Panc1 (cell line): ENCODE results near the gene MICAL2. TPM values are rescaled to one million over a fixed set of nuclear protein-coding genes. Genes with fewer than 3 reads are reported as not detected.

ENCODE experiments used
- ATAC-seq: fragments of 200-7000 bp; cut with Tn5 transposase; 2 replicates; pipeline ENCODE4 v1.9.1; 2020; ENCODE audit warnings: mild to moderate bottlenecking, moderate library complexity
- BruUV-seq: library from RNA; stranded (reverse); fragments of 400-500 nt; replicated peaks from 2 replicates; lab custom pipeline; 2021; lab: Mats Ljungman, UMichigan
- CTCF ChIA-PET: fragments of 300-600 bp; sonication (Branson Sonifier 250); formaldehyde crosslinking; loops from one replicate; lab custom pipeline; 2022; ENCODE audit warnings: antibody characterized with exemption; lab: Charles Lee
- POLR2A ChIA-PET: fragments of 300-600 bp; sonication (Branson Sonifier 250); formaldehyde crosslinking; loops from one replicate; lab custom pipeline; 2022; ENCODE audit warnings: antibody characterized with exemption; lab: Charles Lee
- DNase-seq: peaks from one replicate; pipeline ENCODE4 v3.0.0-alpha.2; 2010; ENCODE audit warnings: low read depth, low spot score
- H3K27ac ChIP-seq: 2 replicates; pipeline ENCODE4 v1.5.1; 2011; ENCODE audit warnings: mild to moderate bottlenecking, low read length, inconsistent platforms
- H3K27me3 ChIP-seq: fragments of 200-500 bp; sonication (Bioruptor generic); 2 replicates; pipeline ENCODE4 v1.6.0; 2014; ENCODE audit warnings: low read length, inconsistent platforms; ENCODE audit not compliant: control insufficient read depth, insufficient read depth
- H3K36me3 ChIP-seq: fragments of 200-500 bp; sonication (Bioruptor generic); 2 replicates; pipeline ENCODE4 v1.5.1; 2014; ENCODE audit warnings: inconsistent platforms, mild to moderate bottlenecking, low read length, moderate library complexity; ENCODE audit not compliant: control insufficient read depth, insufficient read depth
- H3K4me1 ChIP-seq: 2 replicates; pipeline ENCODE4 v1.5.1; 2011; ENCODE audit warnings: inconsistent platforms, mild to moderate bottlenecking, low read length, moderate library complexity; ENCODE audit not compliant: control insufficient read depth, insufficient read depth
- H3K4me3 ChIP-seq, 2 experiments: 2 replicates each; pipeline ENCODE4 v1.5.1; 2011 to 2012; ENCODE audit warnings: low read depth in 2 of 2, low read length in 2 of 2, mild to moderate bottlenecking in 2 of 2, inconsistent platforms in 1 of 2, moderate library complexity in 1 of 2
- H3K9me3 ChIP-seq: fragments of 200-500 bp; sonication (Bioruptor generic); 2 replicates; pipeline ENCODE4 v1.5.1; 2014; ENCODE audit warnings: low read depth, mild to moderate bottlenecking, inconsistent platforms, low read length, moderate library complexity; ENCODE audit not compliant: control insufficient read depth, insufficient read depth
- CTCF ChIP-seq: fragments of 450-650 bp; IDR thresholded peaks from 2 replicates; pipeline ENCODE4 v1.5.1; 2017; ENCODE audit warnings: mild to moderate bottlenecking
- POLR2AphosphoS5 ChIP-seq: IDR thresholded peaks from 2 replicates; pipeline ENCODE4 v1.6.1; 2012; ENCODE audit warnings: mild to moderate bottlenecking, low read depth, low read length, moderate library complexity
- REST ChIP-seq, 2 experiments: IDR thresholded peaks; 2 replicates each; pipeline ENCODE4 v1.6.1; 2011 to 2012; ENCODE audit warnings: low read depth in 2 of 2, control low read depth in 1 of 2, low read length in 1 of 2, mild to moderate bottlenecking in 1 of 2, moderate library complexity in 1 of 2; ENCODE audit not compliant: insufficient read depth in 1 of 2
- SIN3A ChIP-seq: IDR thresholded peaks from 2 replicates; pipeline ENCODE4 v1.6.1; 2012; ENCODE audit warnings: low read depth, mild to moderate bottlenecking, low read length, moderate library complexity, borderline replicate concordance; ENCODE audit not compliant: insufficient read depth
- TCF7L2 ChIP-seq: IDR thresholded peaks from 2 replicates; pipeline ENCODE4 v1.6.1; 2011; ENCODE audit warnings: mild to moderate bottlenecking, low read depth, low read length, inconsistent platforms
- in situ Hi-C: cut with HindIII; loops from 2 replicates; pipeline ENCODE4 v1.10.0; 2016; ENCODE audit warnings: low sequenced_read_pairs, low pct_unique_long_range_greater_than_20kb
- intact Hi-C: fragments of 100-400 bp; cut with micrococcal nuclease; formaldehyde crosslinking; loops from one replicate; pipeline ENCODE4 v1.10.0; 2022; ENCODE audit not compliant: unreplicated experiment
- total RNA-seq: library from RNA; stranded (reverse); gene quantifications from one replicate; pipeline ENCODE4 v1.2.1, GENCODE V29; 2021; ENCODE audit not compliant: unreplicated experiment

MICAL2 gene
- total RNA-seq, 1 experiment from 2014 or later: 199 TPM

- no TSS peak for BruUV-seq
- no peak overlapping the region for H3K4me3 ChIP-seq
- in situ Hi-C loops (no loop called here), intact Hi-C loops (loop anchor here (1.0 to 5.0 kb wide), 2 partner anchors 235 to 485 kb away; no protein-coding TSS in a partner anchor)
- ChIA-PET CTCF (interaction anchor here (0.6 to 1.2 kb wide), 12 partner anchors 15 to 390 kb away, joined by 3 to 12 read pairs (median 3); no protein-coding TSS in a partner anchor), POLR2A (interaction anchor here (0.7 kb wide), 1 partner anchor 838 kb away, joined by 4 read pairs; no protein-coding TSS in a partner anchor)
- peaks cover 25% of the 10 kb centered on the region for H3K4me1 ChIP-seq
- DNase-seq: peak; percentile 67
- H3K27me3 ChIP-seq: no peaks in the 10 kb centered on the region
- H3K27ac ChIP-seq: peak overlapping the region; percentile 56
- TF ChIP-seq TCF7L2: no peak
- no peak for TF ChIP-seq POLR2AphosphoS5
- TF ChIP-seq REST (IDR thresholded peaks at IDR 0.05; ENCODE audit: insufficient read depth in 1 of 2, low read depth in 2 of 2, low read length in 1 of 2): no peak
- TF ChIP-seq CTCF: peak; percentile 94
- TF ChIP-seq SIN3A: no peak
- H3K9me3 ChIP-seq: no peaks in the 10 kb centered on the region
- ATAC-seq: peak; percentile 78
- no peaks in the 10 kb centered on the region for H3K36me3 ChIP-seq
Observed at GRCh38 chr11:12281571-12282478, 171.4 kb downstream of the MICAL2 start.

- H3K36me3 ChIP-seq: no peaks in the 10 kb centered on the region
- no TSS peak for BruUV-seq
- no peaks in the 10 kb centered on the region for H3K27me3 ChIP-seq
- no peak overlapping the region for H3K4me3 ChIP-seq
- TF ChIP-seq POLR2AphosphoS5: no peak
- TF ChIP-seq REST (IDR thresholded peaks at IDR 0.05; ENCODE audit: insufficient read depth in 1 of 2, low read depth in 2 of 2, low read length in 1 of 2): no peak
- no peak for TF ChIP-seq CTCF
- TF ChIP-seq SIN3A: no peak
- no peak for TF ChIP-seq TCF7L2
- peak overlapping the region; percentile 18 for H3K27ac ChIP-seq
- DNase-seq (no peak), ATAC-seq (no peak)
- ChIA-PET CTCF (interaction anchor here (0.6 to 0.8 kb wide), 3 partner anchors 37 to 450 kb away, joined by 3 to 7 read pairs (median 4); no protein-coding TSS in a partner anchor), POLR2A (no interaction called here)
- H3K4me1 ChIP-seq: peaks cover 34% of the 10 kb centered on the region
- intact Hi-C loops (loop anchor here (5.0 kb wide), 1 partner anchor 485 kb away; no protein-coding TSS in a partner anchor), in situ Hi-C loops (no loop called here)
- no peaks in the 10 kb centered on the region for H3K9me3 ChIP-seq
Observed at GRCh38 chr11:12282676-12283075, 172.3 kb downstream of the MICAL2 start.
